Natural killer cell (primary cell): ENCODE measurements around the gene CCDC90B. TPM values are rescaled to one million over a fixed set of nuclear protein-coding genes. Genes with fewer than 3 reads are reported as not detected.
"Not testable (repeated sequence)": the region's sequence is repeated elsewhere in the genome, so short reads cannot be mapped to it uniquely, and the experiment has no call there.

Experiments
- ATAC-seq, 3 donors: fragments of 150-1000 bp in 2 of 3; fragments of 200-7000 bp in 1 of 3; cut with Tn5 transposase; 1 replicate in 1 of 3; 2 replicates in 2 of 3; pipeline ENCODE4 v1.10.0; 2021; ENCODE audit warnings: mild to moderate bottlenecking in 2 of 3, moderate library complexity in 2 of 3
- DNase-seq, 2 donors: peaks; one replicate each; pipeline versions ENCODE4 v3.0.0 to v3.0.0-alpha.2; 2013 to 2021; ENCODE audit warnings: mixed read lengths in 1 of 2
- H3K27ac ChIP-seq: one replicate; pipeline ENCODE4 v1.5.1; 2013; ENCODE audit warnings: mild to moderate bottlenecking, low read length
- H3K27me3 ChIP-seq: one replicate; pipeline ENCODE4 v1.6.1; 2013; ENCODE audit warnings: low read length; ENCODE audit not compliant: control insufficient read depth, insufficient read depth
- H3K36me3 ChIP-seq: one replicate; pipeline ENCODE4 v1.6.1; 2013; ENCODE audit warnings: low read length; ENCODE audit not compliant: control insufficient read depth, insufficient read depth
- H3K4me1 ChIP-seq: one replicate; pipeline ENCODE4 v1.6.1; 2013; ENCODE audit warnings: low read length; ENCODE audit not compliant: control insufficient read depth, insufficient read depth
- H3K4me3 ChIP-seq: one replicate; pipeline ENCODE4 v1.5.1; 2013; ENCODE audit warnings: low read length
- H3K9me3 ChIP-seq: one replicate; pipeline ENCODE4 v1.6.1; 2013; ENCODE audit warnings: low read length; ENCODE audit not compliant: control insufficient read depth, insufficient read depth
- H3K27ac Mint-ChIP-seq, 2 donors: one replicate each; pipeline ENCODE4 v1.8.0; 2022; ENCODE audit warnings: mild to moderate bottlenecking in 2 of 2, mixed read lengths in 2 of 2, moderate library complexity in 1 of 2
- H3K27me3 Mint-ChIP-seq, 2 donors: one replicate each; pipeline ENCODE4 v1.8.0; 2022; ENCODE audit warnings: low read depth in 2 of 2, mixed read lengths in 2 of 2
- H3K36me3 Mint-ChIP-seq: one replicate; pipeline ENCODE4 v1.8.0; 2022; ENCODE audit warnings: mixed read lengths
- H3K4me1 Mint-ChIP-seq, 2 donors: one replicate each; pipeline ENCODE4 v1.8.0; 2022; ENCODE audit warnings: mixed read lengths in 2 of 2
- H3K4me3 Mint-ChIP-seq: one replicate; pipeline ENCODE4 v1.8.0; 2022; ENCODE audit warnings: mild to moderate bottlenecking, moderate library complexity, mixed read lengths
- H3K9me3 Mint-ChIP-seq, 2 donors: one replicate each; pipeline ENCODE4 v1.8.0; 2022; ENCODE audit warnings: mixed read lengths in 2 of 2
- WGBS: methylation state at CpG from one replicate; pipeline ENCODE4 v1.1.7; 2013; ENCODE audit warnings: missing lambda C conversion rate; ENCODE audit not compliant: insufficient coverage; 5-methylcytosine and 5-hydroxymethylcytosine counted together
- intact Hi-C: fragments of 100-400 bp; cut with micrococcal nuclease; formaldehyde crosslinking; loops from one replicate; pipeline ENCODE4 v1.14.2; 2022
- total RNA-seq, 4 donors: library from RNA; stranded (reverse); fragments of 120-200 nt in 1 of 4; gene quantifications; one replicate each; pipeline versions ENCODE4 v1.2.3 to v1.2.4, GENCODE V29; 2013 to 2022
- TF ChIP-seq, protein P1 (sequence below): fragments of 200-600 bp; IDR thresholded peaks from one replicate; pipeline ENCODE4 v1.8.0; 2022; ENCODE audit warnings: antibody characterized with exemption

The CCDC90B gene
- total RNA-seq, 3 donors from 2014 or later (not counting 1 experiment from before 2014, with no cell fraction given) = 27.3 to 30.2 (median 29.5) TPM

- WGBS = 100% methylated on average over 2 of the region's 2 CpGs
These were observed 25.5 kb upstream of the CCDC90B start for GRCh38 chr11:83311701-83312100.

GRCh38 chr11:83310718-83311117 is 24.6 kb upstream of the CCDC90B start:
- H3K4me1 ChIP-seq = no peaks in the 10 kb centered on the region
- Mint-ChIP-seq H3K4me3 (no peak overlapping the region), H3K36me3 (no peaks in the 10 kb centered on the region), H3K9me3 (no peaks in the 10 kb centered on the region), H3K27me3 (peaks cover 12 to 34% of the 10 kb centered on the region in 2 donors), H3K27ac (no peak overlapping the region), H3K4me1 (no peaks in the 10 kb centered on the region)
- H3K9me3 ChIP-seq = no peaks in the 10 kb centered on the region
- no peaks in the 10 kb centered on the region for H3K36me3 ChIP-seq
- H3K27ac ChIP-seq = no peak overlapping the region
- intact Hi-C loops = no loop called here
- H3K27me3 ChIP-seq = no peaks in the 10 kb centered on the region
- no peak for DNase-seq
- ATAC-seq = no peak
- TF ChIP-seq, protein P1, sequence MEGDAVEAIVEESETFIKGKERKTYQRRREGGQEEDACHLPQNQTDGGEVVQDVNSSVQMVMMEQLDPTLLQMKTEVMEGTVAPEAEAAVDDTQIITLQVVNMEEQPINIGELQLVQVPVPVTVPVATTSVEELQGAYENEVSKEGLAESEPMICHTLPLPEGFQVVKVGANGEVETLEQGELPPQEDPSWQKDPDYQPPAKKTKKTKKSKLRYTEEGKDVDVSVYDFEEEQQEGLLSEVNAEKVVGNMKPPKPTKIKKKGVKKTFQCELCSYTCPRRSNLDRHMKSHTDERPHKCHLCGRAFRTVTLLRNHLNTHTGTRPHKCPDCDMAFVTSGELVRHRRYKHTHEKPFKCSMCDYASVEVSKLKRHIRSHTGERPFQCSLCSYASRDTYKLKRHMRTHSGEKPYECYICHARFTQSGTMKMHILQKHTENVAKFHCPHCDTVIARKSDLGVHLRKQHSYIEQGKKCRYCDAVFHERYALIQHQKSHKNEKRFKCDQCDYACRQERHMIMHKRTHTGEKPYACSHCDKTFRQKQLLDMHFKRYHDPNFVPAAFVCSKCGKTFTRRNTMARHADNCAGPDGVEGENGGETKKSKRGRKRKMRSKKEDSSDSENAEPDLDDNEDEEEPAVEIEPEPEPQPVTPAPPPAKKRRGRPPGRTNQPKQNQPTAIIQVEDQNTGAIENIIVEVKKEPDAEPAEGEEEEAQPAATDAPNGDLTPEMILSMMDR = no peak
- H3K4me3 ChIP-seq = no peak overlapping the region

More at GRCh38 chr11:83311701-83312100, 25.5 kb upstream of the CCDC90B start:
- Histone ChIP-seq H3K4me3 (no peak overlapping the region), H3K27me3 (no peaks in the 10 kb centered on the region), H3K4me1 (no peaks in the 10 kb centered on the region), H3K27ac (no peak overlapping the region), H3K36me3 (no peaks in the 10 kb centered on the region), H3K9me3 (no peaks in the 10 kb centered on the region)
- TF ChIP-seq, protein P1 = no peak
- Mint-ChIP-seq H3K9me3 (no peaks in the 10 kb centered on the region), H3K4me3 (no peak overlapping the region), H3K36me3 (no peaks in the 10 kb centered on the region), H3K4me1 (no peaks in the 10 kb centered on the region), H3K27ac (no peak overlapping the region), H3K27me3 (peaks cover 12 to 34% of the 10 kb centered on the region in 2 donors)
- intact Hi-C loops = no loop called here
- DNase-seq (no peak), ATAC-seq (no peak)

GRCh38 chr11:83308536-83308935 is 22.4 kb upstream of the CCDC90B start:
- H3K4me1 ChIP-seq, H3K27ac ChIP-seq, H3K9me3 ChIP-seq, H3K27ac Mint-ChIP-seq, H3K4me3 ChIP-seq, H3K4me1 Mint-ChIP-seq, H3K27me3 ChIP-seq, H3K4me3 Mint-ChIP-seq, H3K36me3 Mint-ChIP-seq, intact Hi-C loops, ATAC-seq, H3K36me3 ChIP-seq, DNase-seq, H3K9me3 Mint-ChIP-seq: not testable (repeated sequence)
- peaks cover 12 to 34% of the 10 kb centered on the region in 2 donors for H3K27me3 Mint-ChIP-seq
- WGBS = no CpG with 5 or more reads among the region's 1 CpG

DNA sequence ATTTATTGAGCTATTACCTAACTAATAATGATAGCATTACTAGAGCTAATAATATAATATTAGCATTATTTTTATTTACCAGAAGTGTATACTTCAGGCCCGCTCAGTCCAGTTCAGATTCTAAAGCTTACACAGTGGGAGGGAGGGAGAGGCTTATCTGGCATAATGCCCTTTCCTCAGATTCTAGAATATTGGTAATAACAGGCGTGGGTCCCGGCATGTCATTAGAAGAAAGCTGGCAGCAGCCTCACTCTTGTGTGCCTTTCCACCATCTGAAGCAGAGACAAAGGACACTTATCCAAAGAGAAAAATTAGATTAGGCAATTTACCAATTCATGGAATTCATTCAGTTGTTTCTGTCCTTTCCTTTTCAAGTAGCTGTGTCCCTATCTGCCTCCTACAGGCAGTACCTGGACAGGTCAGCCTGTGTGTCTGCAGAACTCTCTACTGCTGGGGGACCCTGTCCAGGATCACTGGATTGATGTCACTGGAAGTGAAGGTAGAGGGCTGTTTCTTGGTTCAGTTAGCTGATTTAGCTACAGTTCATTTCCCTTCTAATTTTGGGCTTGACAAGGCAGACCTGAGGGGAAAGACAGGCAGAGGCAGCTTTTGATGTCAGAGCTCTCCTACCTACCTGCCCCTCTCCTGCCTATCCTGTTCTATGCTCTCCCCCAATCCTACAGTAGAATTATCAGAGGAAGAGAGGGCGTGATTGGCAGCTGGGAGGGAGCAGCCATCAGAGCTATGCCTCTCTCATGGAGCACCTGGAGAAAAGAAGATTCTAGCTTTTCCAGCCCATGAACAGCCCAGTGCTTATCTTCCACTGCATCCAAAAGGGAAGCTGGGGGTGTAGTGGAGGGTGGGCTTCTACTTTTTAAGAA is 20.3 kb upstream of the CCDC90B start:
- H3K27ac ChIP-seq = no peak overlapping the region
- no peak for ATAC-seq
- H3K27me3 ChIP-seq = no peaks in the 10 kb centered on the region
- H3K36me3 ChIP-seq = no peaks in the 10 kb centered on the region
- no peaks in the 10 kb centered on the region for H3K9me3 ChIP-seq
- no peak overlapping the region for H3K27ac Mint-ChIP-seq
- no peak overlapping the region for H3K4me3 ChIP-seq
- H3K36me3 Mint-ChIP-seq = no peaks in the 10 kb centered on the region
- TF ChIP-seq, protein P1 = no peak
- no peaks in the 10 kb centered on the region for H3K4me1 ChIP-seq
- WGBS = 84% methylated on average over 4 of the region's 4 CpGs
- DNase-seq = no peak
- H3K4me3 Mint-ChIP-seq = no peak overlapping the region
- H3K4me1 Mint-ChIP-seq = no peaks in the 10 kb centered on the region
- H3K9me3 Mint-ChIP-seq = no peaks in the 10 kb centered on the region
- intact Hi-C loops = no loop called here
- peaks cover 10 to 27% of the 10 kb centered on the region in 2 donors for H3K27me3 Mint-ChIP-seq
